ENCODE data around the gene NOD2. TPM values are rescaled to one million over a fixed set of nuclear protein-coding genes. Genes with fewer than 3 reads are reported as not detected.
A peak's percentile ranks its signal among the peaks of the same experiment; 100 is the strongest.

Gene NOD2
- total and polyA plus RNA-seq, 12 donors, result 0.13 to 4.9 (median 0.48) TPM

GRCh38 chr16:50688867-50689266 lies 4.5 kb upstream of the NOD2 start:
- no peak for TF ChIP-seq CTCF (IDR thresholded peaks at IDR 0.05)
- no peaks in the 10 kb centered on the region for H3K9me3 ChIP-seq
- peaks cover 0 to 1% (median 0%) of the 10 kb centered on the region in 7 donors for H3K27me3 ChIP-seq
- DNase-seq (no peak), ATAC-seq (no peak)
- intact Hi-C loops (cut with DNase I), result no loop called here
- no peak overlapping the region for H3K27ac ChIP-seq
- no peak overlapping the region for H3K4me3 ChIP-seq
- 71 to 76% methylated on average over 3 of the region's 3 CpGs for WGBS, 2 donors
- peaks cover 0 to 50% (median 8%) of the 10 kb centered on the region in 9 donors for H3K4me1 ChIP-seq
- H3K36me3 ChIP-seq, result no peaks in the 10 kb centered on the region

- H3K27me3 ChIP-seq, result peaks cover 0 to 7% (median 0%) of the 10 kb centered on the region in 7 donors
- no peak for DNase-seq
- H3K4me3 ChIP-seq, result no peak overlapping the region
- H3K9me3 ChIP-seq, result no peaks in the 10 kb centered on the region
- H3K36me3 ChIP-seq, result no peaks in the 10 kb centered on the region
- H3K4me1 ChIP-seq, result peaks cover 0 to 45% (median 11%) of the 10 kb centered on the region in 9 donors
- no peak for TF ChIP-seq CTCF (IDR thresholded peaks at IDR 0.05)
- WGBS, 2 donors, result 97 to 98% methylated on average over 2 of the region's 2 CpGs
- ATAC-seq, result no peak
- H3K27ac ChIP-seq, result no peak overlapping the region
- intact Hi-C loops (cut with DNase I), result no loop called here
Measured at GRCh38 chr16:50690177-50690576, 3.2 kb upstream of the NOD2 start.

- no peak for TF ChIP-seq CTCF (IDR thresholded peaks at IDR 0.05)
- H3K9me3 ChIP-seq, result no peaks in the 10 kb centered on the region
- H3K36me3 ChIP-seq, result no peaks in the 10 kb centered on the region
- 95 to 96% methylated on average over 4 of the region's 4 CpGs for WGBS, 2 donors
- H3K4me1 ChIP-seq, result peaks cover 9 to 47% (median 30%) of the 10 kb centered on the region in 9 donors
- H3K4me3 ChIP-seq, result no peak overlapping the region
- H3K27ac ChIP-seq, result no peak overlapping the region
- no peak for DNase-seq
- intact Hi-C loops (cut with DNase I), result no loop called here
- no peak for ATAC-seq
- peaks cover 0 to 7% (median 0%) of the 10 kb centered on the region in 7 donors for H3K27me3 ChIP-seq
Measured at GRCh38 chr16:50692644-50692998, 785 bp upstream of the NOD2 start.

- peaks cover 11 to 53% (median 35%) of the 10 kb centered on the region in 9 donors for H3K4me1 ChIP-seq
Measured at GRCh38 chr16:50694206-50694605, 800 bp downstream of the NOD2 start.

More at GRCh38 chr16:50694206-50694605, 800 bp downstream of the NOD2 start:
- intact Hi-C loops (cut with DNase I), result no loop called here
- peaks cover 0 to 7% (median 0%) of the 10 kb centered on the region in 7 donors for H3K27me3 ChIP-seq
- TF ChIP-seq CTCF (IDR thresholded peaks at IDR 0.05), result no peak
- H3K27ac ChIP-seq, result peak overlapping the region in 1 of 10 donors; percentile 92
- DNase-seq (no peak), ATAC-seq (no peak)
- peak overlapping the region in 5 of 10 donors; percentile 47 to 68 (median 55) for H3K4me3 ChIP-seq
- H3K36me3 ChIP-seq, result no peaks in the 10 kb centered on the region
- no peaks in the 10 kb centered on the region for H3K9me3 ChIP-seq
- 89 to 98% methylated on average over 2 of the region's 2 CpGs for WGBS, 2 donors

All from heart right ventricle (tissue), 16 donors.